HEK293T (cell line): ENCODE data around the gene ZNF468.
"Not testable (repeated sequence)": the region's sequence is repeated elsewhere in the genome, so short reads cannot be mapped to it uniquely, and the experiment has no call there.

ENCODE experiments used
- ARNT ChIP-seq: fragments of 450-650 bp; IDR thresholded peaks from 2 replicates; pipeline ENCODE4 v1.6.1; 2017; ENCODE audit warnings: mild to moderate bottlenecking
- ELF4 ChIP-seq: fragments of 450-650 bp; IDR thresholded peaks from 2 replicates; pipeline ENCODE4 v1.6.1; 2017; ENCODE audit warnings: antibody characterized with exemption
- FOXA1 ChIP-seq: fragments of 450-650 bp; IDR thresholded peaks from 2 replicates; pipeline ENCODE4 v1.6.1; 2016; ENCODE audit warnings: mild to moderate bottlenecking
- FOXK2 ChIP-seq: fragments of 450-650 bp; IDR thresholded peaks from 2 replicates; pipeline ENCODE4 v1.6.1; 2016; ENCODE audit warnings: mild to moderate bottlenecking
- FOXM1 ChIP-seq: fragments of 450-650 bp; IDR thresholded peaks from 2 replicates; pipeline ENCODE4 v1.6.1; 2017; ENCODE audit warnings: mild to moderate bottlenecking, borderline replicate concordance
- HDGF ChIP-seq: fragments of 450-650 bp; IDR thresholded peaks from 2 replicates; pipeline ENCODE4 v1.6.1; 2017; ENCODE audit warnings: antibody characterized with exemption, borderline replicate concordance
- NFRKB ChIP-seq: fragments of 450-650 bp; IDR thresholded peaks from 2 replicates; pipeline ENCODE4 v1.6.1; 2016; ENCODE audit warnings: mild to moderate bottlenecking, moderate library complexity
- SP1 ChIP-seq: fragments of 450-650 bp; IDR thresholded peaks from 2 replicates; pipeline ENCODE4 v1.6.1; 2017
- SUZ12 ChIP-seq: fragments of 450-650 bp; IDR thresholded peaks from 2 replicates; pipeline ENCODE4 v1.6.1; 2016; ENCODE audit warnings: mild to moderate bottlenecking
- TF ChIP-seq, protein P1 (sequence below): fragments of 450-650 bp; IDR thresholded peaks from 2 replicates; pipeline ENCODE4 v1.6.1; 2016

- TF ChIP-seq SUZ12, SP1, FOXM1, ELF4, HDGF, ARNT, NFRKB, FOXK2, FOXA1: not testable (repeated sequence)
- TF ChIP-seq, protein P1, sequence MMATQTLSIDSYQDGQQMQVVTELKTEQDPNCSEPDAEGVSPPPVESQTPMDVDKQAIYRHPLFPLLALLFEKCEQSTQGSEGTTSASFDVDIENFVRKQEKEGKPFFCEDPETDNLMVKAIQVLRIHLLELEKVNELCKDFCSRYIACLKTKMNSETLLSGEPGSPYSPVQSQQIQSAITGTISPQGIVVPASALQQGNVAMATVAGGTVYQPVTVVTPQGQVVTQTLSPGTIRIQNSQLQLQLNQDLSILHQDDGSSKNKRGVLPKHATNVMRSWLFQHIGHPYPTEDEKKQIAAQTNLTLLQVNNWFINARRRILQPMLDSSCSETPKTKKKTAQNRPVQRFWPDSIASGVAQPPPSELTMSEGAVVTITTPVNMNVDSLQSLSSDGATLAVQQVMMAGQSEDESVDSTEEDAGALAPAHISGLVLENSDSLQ: not testable (repeated sequence)
Observed at GRCh38 chr19:52904052-52904780, 46.8 kb upstream of the ZNF468 start.
